Endothelial cell of umbilical vein (primary cell): Measurements from ENCODE around the gene CAMTA1. TPM values are rescaled to one million over a fixed set of nuclear protein-coding genes. Genes with fewer than 3 reads are reported as not detected.

Experiments
- BruUV-seq: library from RNA; stranded (reverse); fragments of 400-500 nt; replicated peaks from 2 replicates; lab custom pipeline; 2021; lab: Mats Ljungman, UMichigan
- CTCF ChIA-PET: fragments of 300-600, 350-600 bp; sonication (Branson Sonifier 250); formaldehyde crosslinking; loops from one replicate; lab custom pipeline; 2021; ENCODE audit warnings: antibody characterized with exemption, inconsistent platforms; lab: Charles Lee
- POLR2A ChIA-PET: fragments of 300-600, 350-600 bp; sonication (Branson Sonifier 250); formaldehyde crosslinking; loops from one replicate; lab custom pipeline; 2021; ENCODE audit warnings: antibody characterized with exemption, inconsistent platforms; lab: Charles Lee
- DNase-seq: peaks from one replicate; pipeline ENCODE4 v3.0.0-alpha.2; 2011; ENCODE audit warnings: low read depth, low spot score
- FAIRE-seq: peaks from 2 replicates; lab custom pipeline; 2011; peaks lifted over from hg19 to GRCh38; lab: Jason Lieb, UNC
- H2AFZ ChIP-seq: 2 replicates; pipeline ENCODE4 v1.6.0; 2012; ENCODE audit warnings: low read depth, low read length, control low read depth, inconsistent platforms
- H3K27ac ChIP-seq: 2 replicates; pipeline ENCODE4 v1.5.1; 2011; ENCODE audit warnings: low read depth, mild to moderate bottlenecking, control low read depth, low read length, moderate library complexity; ENCODE audit not compliant: insufficient read depth
- H3K27me3 ChIP-seq, 2 experiments: 2 replicates each; pipeline versions ENCODE4 v1.6.0 to v1.6.1; 2011; ENCODE audit warnings: low read length in 2 of 2, mixed read lengths in 1 of 2; ENCODE audit not compliant: control insufficient read depth in 2 of 2, insufficient read depth in 2 of 2
- H3K36me3 ChIP-seq, 2 experiments: 2 replicates in 1 of 2; 3 replicates in 1 of 2; pipeline ENCODE4 v1.5.1; 2011; ENCODE audit warnings: low read length in 2 of 2, mild to moderate bottlenecking in 1 of 2, moderate library complexity in 1 of 2; ENCODE audit not compliant: control insufficient read depth in 2 of 2, insufficient read depth in 2 of 2; ENCODE audit errors: extremely low read depth in 1 of 2
- H3K4me1 ChIP-seq: 3 replicates; pipeline ENCODE4 v1.5.1; 2011; ENCODE audit warnings: mild to moderate bottlenecking, low read length; ENCODE audit not compliant: control insufficient read depth, insufficient read depth; ENCODE audit errors: extremely low read depth
- H3K4me2 ChIP-seq: 2 replicates; pipeline ENCODE4 v1.6.1; 2011; ENCODE audit warnings: low read length, control low read depth, mixed read lengths; ENCODE audit not compliant: insufficient read depth
- H3K4me3 ChIP-seq, 3 experiments: fragments of 200-600 bp in 1 of 3; sonication (generic), shearing (Covaris generic) in 1 of 3; replicated peaks in 1 of 3; 2 replicates each; pipeline ENCODE4 v1.5.1; 2011 to 2016; ENCODE audit warnings: control low read depth in 3 of 3, low read length in 3 of 3, mild to moderate bottlenecking in 2 of 3, inconsistent platforms in 1 of 3, low read depth in 1 of 3, moderate library complexity in 1 of 3; ENCODE audit not compliant: insufficient read depth in 1 of 3
- H3K79me2 ChIP-seq: 2 replicates; pipeline ENCODE4 v1.6.0; 2012; ENCODE audit warnings: low read length, inconsistent platforms; ENCODE audit not compliant: control insufficient read depth, insufficient read depth
- H3K9ac ChIP-seq: replicated peaks from 2 replicates; pipeline ENCODE3; 2011; ENCODE audit warnings: low read length, control low read depth; ENCODE audit not compliant: insufficient read depth; ENCODE audit errors: extremely low read depth
- H3K9me1 ChIP-seq: replicated peaks from 3 replicates; pipeline ENCODE4 v1.6.0; 2011; ENCODE audit warnings: mild to moderate bottlenecking, low read length; ENCODE audit not compliant: control insufficient read depth, insufficient read depth; ENCODE audit errors: extremely low read depth
- H3K9me3 ChIP-seq: replicated peaks from 2 replicates; pipeline ENCODE4 v1.5.1; 2012; ENCODE audit warnings: low read length, inconsistent platforms; ENCODE audit not compliant: control insufficient read depth, insufficient read depth
- H4K20me1 ChIP-seq: replicated peaks from 2 replicates; pipeline ENCODE3; 2011; ENCODE audit warnings: mild to moderate bottlenecking, low read length; ENCODE audit not compliant: control insufficient read depth, insufficient read depth; ENCODE audit errors: extremely low read depth
- CTCF ChIP-seq, 2 donors: IDR thresholded peaks; 1 replicate in 1 of 2; 2 replicates in 1 of 2; pipeline ENCODE4 v1.5.1; 2011; ENCODE audit warnings: low read length in 2 of 2, mild to moderate bottlenecking in 2 of 2, moderate library complexity in 2 of 2, control low read depth in 1 of 2, inconsistent platforms in 1 of 2, low read depth in 1 of 2; ENCODE audit not compliant: insufficient read depth in 1 of 2; ENCODE audit errors: extremely low read depth in 1 of 2
- EZH2 ChIP-seq: IDR thresholded peaks from 2 replicates; pipeline ENCODE4 v1.6.1; 2012; ENCODE audit warnings: borderline replicate concordance, low read depth, mild to moderate bottlenecking, moderate library complexity, low read length, inconsistent platforms; ENCODE audit not compliant: severe bottlenecking
- FOS ChIP-seq: IDR thresholded peaks from 2 replicates; pipeline ENCODE4 v1.6.1; 2011; ENCODE audit warnings: mild to moderate bottlenecking, low read length, moderate library complexity, borderline replicate concordance; ENCODE audit not compliant: insufficient read depth
- GATA2 ChIP-seq: IDR thresholded peaks from 2 replicates; pipeline ENCODE4 v1.7.0; 2011; ENCODE audit warnings: low read depth, mild to moderate bottlenecking, moderate library complexity, mixed read lengths, low read length; ENCODE audit not compliant: insufficient read length, insufficient read depth
- JUN ChIP-seq: IDR thresholded peaks from 2 replicates; pipeline ENCODE4 v1.6.1; 2011; ENCODE audit warnings: borderline replicate concordance, low read depth; ENCODE audit not compliant: insufficient read length, insufficient read depth
- MAX ChIP-seq: IDR thresholded peaks from 2 replicates; pipeline ENCODE4 v1.6.1; 2011; ENCODE audit not compliant: insufficient read depth, insufficient read length
- MYC ChIP-seq: IDR thresholded peaks from one replicate; pipeline ENCODE4 v1.6.1; 2011; ENCODE audit warnings: mild to moderate bottlenecking, low read depth, low read length
- POLR2A ChIP-seq: IDR thresholded peaks from 2 replicates; pipeline ENCODE4 v1.6.1; 2012; ENCODE audit warnings: low read depth, mild to moderate bottlenecking, control low read depth, low read length
- POLR2AphosphoS5 ChIP-seq: IDR thresholded peaks from 2 replicates; pipeline ENCODE4 v1.6.1; 2012; ENCODE audit warnings: low read depth, mild to moderate bottlenecking, control low read depth, low read length, moderate library complexity; ENCODE audit not compliant: insufficient read depth
- dilution Hi-C: fragments of 300-500 bp; cut with MboI; formaldehyde crosslinking; loops from one replicate; pipeline ENCODE4 v1.15.0; 2019; ENCODE audit warnings: low sequenced_read_pairs; ENCODE audit not compliant: extremely low pct_ligation_motif_present
- intact Hi-C: fragments of 100-400 bp; cut with micrococcal nuclease; formaldehyde crosslinking; loops from one replicate; pipeline ENCODE4 v1.10.0; 2022
- polyA plus RNA-seq, 4 experiments: library from polyadenylated mRNA; depleted of rRNA in 3 of 4; stranded (reverse) in 3 of 4; unstranded in 1 of 4; fragments of >200 nt; gene quantifications; 2 replicates each; pipeline versions ENCODE4 v1.2.1 to v1.2.3, GENCODE V29; 2011 to 2012; ENCODE audit warnings: missing spikeins in 1 of 4
- total RNA-seq: library from RNA; stranded (reverse); gene quantifications from 2 replicates; pipeline ENCODE4 v1.2.3, GENCODE V29; 2021

Gene CAMTA1
- total and polyA plus RNA-seq, 2 donors (not counting 3 experiments of a cell fraction or from before 2014, with no cell fraction given): 50.8 to 92.7 TPM

GRCh38 chr1:7680207-7680954, 895.1 kb downstream of the CAMTA1 start:
- ChIA-PET CTCF (interaction anchor here (0.6 to 8.7 kb wide), 5 partner anchors 12 to 75 kb away, joined by 3 to 117 read pairs (median 3); no protein-coding TSS in a partner anchor), POLR2A (interaction anchor here (0.5 to 1.0 kb wide), 2 partner anchors 24 to 317 kb away, joined by 4 read pairs; no protein-coding TSS in a partner anchor)
- H3K9ac ChIP-seq: peak overlapping the region; percentile 59
- BruUV-seq: no TSS peak
- no peaks in the 10 kb centered on the region for H3K9me1 ChIP-seq
- peak overlapping the region; percentile 5 to 69 (median 47) for H3K4me3 ChIP-seq
- FAIRE-seq (peak; percentile 56), DNase-seq (peak; percentile 30)
- H4K20me1 ChIP-seq: no peaks in the 10 kb centered on the region
- no peaks in the 10 kb centered on the region for H3K27me3 ChIP-seq
- TF ChIP-seq POLR2A (peak; percentile 55), POLR2AphosphoS5 (peak; percentile 50), EZH2 (no peak)
- no peaks in the 10 kb centered on the region for H3K9me3 ChIP-seq
- dilution Hi-C loops: no loop called here
- no peaks in the 10 kb centered on the region for H3K4me1 ChIP-seq
- H3K36me3 ChIP-seq: no peaks in the 10 kb centered on the region
- H3K4me2 ChIP-seq: peak overlapping the region; percentile 68
- intact Hi-C loops: loop anchor here (1.0 kb wide), 1 partner anchor 24 kb away; no protein-coding TSS in a partner anchor
- H2AFZ ChIP-seq: peak overlapping the region; percentile 49
- H3K79me2 ChIP-seq: no peaks in the 10 kb centered on the region
- no peak overlapping the region for H3K27ac ChIP-seq

DNA sequence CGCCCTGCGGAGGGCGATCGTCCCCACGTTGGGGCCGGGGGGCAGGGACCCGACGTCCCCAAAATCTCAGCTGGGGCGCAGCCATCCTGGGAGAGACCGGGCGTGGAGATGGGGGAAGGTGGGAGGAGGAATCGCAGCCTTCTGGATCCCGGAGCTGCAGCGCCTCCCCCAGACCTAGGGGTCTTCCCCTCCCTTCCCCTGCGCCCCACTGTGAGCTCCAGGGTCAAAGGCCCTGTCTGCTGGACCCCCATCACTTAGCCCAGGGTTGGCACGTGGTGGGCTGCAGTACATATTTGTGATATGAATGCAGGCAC, 895.7 kb downstream of the CAMTA1 start:
- H2AFZ ChIP-seq: peak overlapping the region; percentile 49
- no TSS peak for BruUV-seq

More for the DNA sequence above, 895.7 kb downstream of the CAMTA1 start:
- no peak for TF ChIP-seq MAX
- no peak for TF ChIP-seq JUN
- TF ChIP-seq EZH2: no peak
- TF ChIP-seq POLR2AphosphoS5: no peak
- no peak for TF ChIP-seq MYC
- TF ChIP-seq FOS: no peak
- TF ChIP-seq POLR2A: no peak
- TF ChIP-seq CTCF (IDR thresholded peaks at IDR 0.05; ENCODE audit: extremely low read depth in 1 of 2, insufficient read depth in 1 of 2, low read depth in 1 of 2, low read length in 2 of 2): no peak
- TF ChIP-seq GATA2: no peak
- Histone ChIP-seq H3K4me1 (no peaks in the 10 kb centered on the region), H3K36me3 (no peaks in the 10 kb centered on the region), H4K20me1 (no peaks in the 10 kb centered on the region), H3K9ac (peak overlapping the region; percentile 59), H3K27me3 (no peaks in the 10 kb centered on the region), H3K79me2 (no peaks in the 10 kb centered on the region), H3K9me1 (no peaks in the 10 kb centered on the region), H3K9me3 (no peaks in the 10 kb centered on the region), H3K4me3 (peak overlapping the region; percentile 4 to 69 (median 47)), H3K4me2 (peak overlapping the region; percentile 68), H3K27ac (no peak overlapping the region)
- intact Hi-C loops (loop anchor here (1.0 kb wide), 1 partner anchor 23 kb away; no protein-coding TSS in a partner anchor), dilution Hi-C loops (no loop called here)
- DNase-seq (no peak), FAIRE-seq (no peak)
- ChIA-PET POLR2A (interaction anchor here (0.5 to 1.0 kb wide), 2 partner anchors 24 to 317 kb away, joined by 4 read pairs; no protein-coding TSS in a partner anchor), CTCF (interaction anchor here (0.7 to 8.7 kb wide), 4 partner anchors 13 to 75 kb away, joined by 3 to 117 read pairs (median 26); no protein-coding TSS in a partner anchor)
